ENCODE data around the gene ZNF830. TPM values are rescaled to one million over a fixed set of nuclear protein-coding genes. Genes with fewer than 3 reads are reported as not detected.
"Not testable (repeated sequence)": the region's sequence is repeated elsewhere in the genome, so short reads cannot be mapped to it uniquely, and the experiment has no call there.

Gene ZNF830
- polyA plus RNA-seq, 3 donors from 2014 or later, result 12.2 to 29.4 (median 18.1) TPM

DNA sequence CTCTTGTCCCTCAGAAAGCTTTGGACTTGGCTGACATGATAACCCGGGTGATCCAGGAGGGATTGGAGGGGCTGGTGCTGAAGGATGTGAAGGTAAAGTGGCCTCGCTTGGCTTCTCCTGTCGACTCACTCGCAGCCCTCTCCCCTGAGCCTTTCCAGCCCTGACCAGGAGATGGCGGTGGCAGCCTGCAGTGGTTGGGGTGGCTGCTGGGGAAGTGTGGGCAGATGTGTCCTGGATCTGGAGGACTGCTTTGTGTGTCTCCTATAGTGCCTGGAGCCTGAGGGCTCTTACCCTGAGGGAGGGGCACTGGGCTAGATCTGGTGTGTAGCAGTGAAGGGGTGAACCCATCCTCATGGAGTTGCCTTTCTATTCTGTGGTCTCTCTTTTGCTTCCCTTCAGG lies 36.9 kb downstream of the ZNF830 start:
- peaks cover 0 to 33% (median 10%) of the 10 kb centered on the region in 3 donors for H3K36me3 Mint-ChIP-seq
- H3K9me3 Mint-ChIP-seq, result no peaks in the 10 kb centered on the region
- H3K27me3 Mint-ChIP-seq (ENCODE audit: low read depth in 3 of 3), result peaks cover 0 to 6% (median 5%) of the 10 kb centered on the region in 3 donors
- DNase-seq, result peak; percentile 69 to 77 (median 74)
- peaks cover 9 to 14% of the 10 kb centered on the region in 2 donors for H3K4me1 Mint-ChIP-seq
- H3K27ac Mint-ChIP-seq, result peak overlapping the region in 5 of 6 donors; percentile 43 to 90 (median 76)
- H3K4me3 Mint-ChIP-seq, result no peak overlapping the region

DNA sequence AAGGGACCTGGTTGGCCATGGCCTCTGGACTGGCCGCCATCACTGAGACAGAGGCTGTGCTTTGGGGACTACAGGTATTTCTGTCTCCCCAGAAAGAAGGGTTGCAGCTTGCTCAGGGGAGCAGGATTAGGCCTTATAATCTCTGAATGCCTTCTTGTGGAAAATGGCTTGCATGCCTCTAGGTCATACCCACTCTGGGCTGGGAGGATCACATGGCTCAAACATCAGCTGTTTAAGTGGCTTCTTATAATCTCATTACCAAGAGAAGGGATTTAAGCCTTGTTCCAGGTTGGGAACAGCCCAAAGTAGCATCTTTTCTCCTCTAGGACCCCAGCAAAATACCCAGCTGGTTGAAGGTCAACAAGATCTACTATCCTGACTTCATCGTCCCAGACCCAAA lies 38.1 kb downstream of the ZNF830 start:
- no peak for DNase-seq
- Mint-ChIP-seq H3K27me3 (ENCODE audit: low read depth in 3 of 3) (peaks cover 0 to 4% (median under 1%) of the 10 kb centered on the region in 3 donors), H3K36me3 (peaks cover 2 to 30% (median 5%) of the 10 kb centered on the region in 3 donors), H3K9me3 (no peaks in the 10 kb centered on the region), H3K4me3 (no peak overlapping the region), H3K27ac (peak overlapping the region in 1 of 6 donors; percentile 27), H3K4me1 (peaks cover 6 to 8% of the 10 kb centered on the region in 2 donors)

GRCh38 chr17:35000965-35001364 lies 39.6 kb downstream of the ZNF830 start:
- Mint-ChIP-seq H3K27ac (peak overlapping the region in 1 of 6 donors; percentile 84), H3K36me3 (peaks cover 5 to 27% (median 6%) of the 10 kb centered on the region in 3 donors)
- DNase-seq; H3K9me3 Mint-ChIP-seq; H3K4me3 Mint-ChIP-seq; H3K27me3 Mint-ChIP-seq (ENCODE audit: low read depth in 3 of 3); H3K4me1 Mint-ChIP-seq: not testable (repeated sequence)

- Mint-ChIP-seq H3K36me3 (peaks cover under 1 to 24% (median 6%) of the 10 kb centered on the region in 3 donors), H3K4me1 (peaks cover 6 to 8% of the 10 kb centered on the region in 2 donors), H3K4me3 (no peak overlapping the region), H3K9me3 (no peaks in the 10 kb centered on the region), H3K27me3 (ENCODE audit: low read depth in 3 of 3) (peaks cover 0 to 4% (median 0%) of the 10 kb centered on the region in 3 donors), H3K27ac (peak overlapping the region in 4 of 6 donors; percentile 2 to 82 (median 42))
- DNase-seq, result no peak
Observed at GRCh38 chr17:35001549-35001948, 40.2 kb downstream of the ZNF830 start.

DNA sequence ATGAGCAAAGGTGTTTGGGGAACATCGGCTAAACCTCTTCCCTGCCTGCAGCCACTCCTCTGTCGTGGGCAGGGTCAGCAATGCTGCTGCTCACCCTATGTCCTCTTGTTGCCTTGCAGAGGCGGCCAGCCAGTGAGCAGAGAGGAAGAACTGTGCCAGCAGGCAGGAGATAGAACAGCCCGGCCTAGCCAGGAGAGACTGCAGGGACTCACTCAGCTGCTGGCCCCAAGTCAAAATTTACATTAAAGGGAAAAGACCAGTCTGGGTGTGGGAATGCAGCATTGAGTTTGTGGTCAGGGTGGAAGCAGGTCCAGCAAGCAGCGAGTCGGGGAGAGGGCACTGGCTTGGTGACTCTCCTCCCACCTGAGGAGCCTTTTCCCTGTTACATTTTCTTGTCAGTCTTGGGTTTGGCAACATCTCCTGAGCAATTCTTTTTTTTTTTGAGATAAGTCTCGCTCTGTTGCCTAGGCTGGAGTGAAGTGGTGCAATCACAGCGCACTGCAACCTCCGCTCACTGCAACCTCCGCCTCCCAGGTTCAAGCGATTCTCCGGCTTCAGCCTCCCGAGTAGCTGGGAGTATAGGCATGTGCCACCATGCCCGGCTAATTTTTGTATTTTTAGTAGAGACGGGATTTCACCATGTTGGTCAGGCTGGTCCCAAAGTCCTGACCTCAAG lies 41.7 kb downstream of the ZNF830 start:
- Mint-ChIP-seq H3K27me3 (ENCODE audit: low read depth in 3 of 3) (peaks cover 2 to 7% (median 4%) of the 10 kb centered on the region in 3 donors), H3K4me1 (peaks cover 5 to 7% of the 10 kb centered on the region in 2 donors), H3K4me3 (no peak overlapping the region), H3K36me3 (peaks cover 0 to 30% (median 11%) of the 10 kb centered on the region in 3 donors), H3K9me3 (no peaks in the 10 kb centered on the region), H3K27ac (peak overlapping the region in 1 of 6 donors; percentile 13)
- DNase-seq, result no peak

GRCh38 chr17:35003778-35004177 lies 42.4 kb downstream of the ZNF830 start:
- H3K27me3 Mint-ChIP-seq (ENCODE audit: low read depth in 3 of 3), result peaks cover 2 to 5% (median 4%) of the 10 kb centered on the region in 3 donors
- H3K36me3 Mint-ChIP-seq, result peaks cover 0 to 30% (median 11%) of the 10 kb centered on the region in 3 donors
- H3K4me3 Mint-ChIP-seq, result no peak overlapping the region
- H3K9me3 Mint-ChIP-seq, result no peaks in the 10 kb centered on the region
- H3K4me1 Mint-ChIP-seq, result no peaks in the 10 kb centered on the region
- DNase-seq, result no peak
- H3K27ac Mint-ChIP-seq, result peak overlapping the region in 3 of 6 donors; percentile 60 to 85 (median 78)

GRCh38 chr17:35006345-35006744 lies 45.0 kb downstream of the ZNF830 start:
- no peaks in the 10 kb centered on the region for H3K9me3 Mint-ChIP-seq
- H3K36me3 Mint-ChIP-seq, result peaks cover 2 to 30% (median 19%) of the 10 kb centered on the region in 3 donors
- H3K4me1 Mint-ChIP-seq, result no peaks in the 10 kb centered on the region
- no peak for DNase-seq
- peaks cover 2 to 7% (median 4%) of the 10 kb centered on the region in 3 donors for H3K27me3 Mint-ChIP-seq (ENCODE audit: low read depth in 3 of 3)
- no peak overlapping the region for H3K4me3 Mint-ChIP-seq
- H3K27ac Mint-ChIP-seq, result peak overlapping the region in 3 of 6 donors; percentile 12 to 44 (median 43)

DNA sequence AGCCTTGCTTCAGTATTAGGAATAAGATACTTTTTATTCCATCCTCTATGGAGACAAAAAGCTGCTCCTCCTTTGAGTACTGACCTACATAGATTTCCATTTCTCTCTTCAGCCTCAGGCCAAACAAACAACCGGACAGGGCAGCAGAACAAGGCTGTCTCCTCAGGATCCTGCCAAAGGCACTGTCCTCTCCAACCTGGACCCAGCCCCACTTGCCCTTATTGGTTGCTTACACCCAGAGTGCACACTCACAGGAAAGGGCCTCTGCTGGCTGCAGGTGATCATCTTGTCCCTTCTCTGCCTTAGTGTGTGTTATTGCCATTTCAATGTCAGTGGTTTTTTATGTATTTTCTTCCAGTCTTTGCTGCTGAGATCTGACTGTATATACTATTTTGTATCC lies 45.6 kb downstream of the ZNF830 start:
- H3K27me3 Mint-ChIP-seq (ENCODE audit: low read depth in 3 of 3), result peaks cover 2 to 7% (median 4%) of the 10 kb centered on the region in 3 donors
- peak overlapping the region; percentile 48 to 88 (median 62) for H3K27ac Mint-ChIP-seq
- H3K9me3 Mint-ChIP-seq, result no peaks in the 10 kb centered on the region
- H3K4me1 Mint-ChIP-seq, result no peaks in the 10 kb centered on the region
- H3K4me3 Mint-ChIP-seq, result no peak overlapping the region
- peaks cover 8 to 29% (median 19%) of the 10 kb centered on the region in 3 donors for H3K36me3 Mint-ChIP-seq
- DNase-seq, result no peak

DNA sequence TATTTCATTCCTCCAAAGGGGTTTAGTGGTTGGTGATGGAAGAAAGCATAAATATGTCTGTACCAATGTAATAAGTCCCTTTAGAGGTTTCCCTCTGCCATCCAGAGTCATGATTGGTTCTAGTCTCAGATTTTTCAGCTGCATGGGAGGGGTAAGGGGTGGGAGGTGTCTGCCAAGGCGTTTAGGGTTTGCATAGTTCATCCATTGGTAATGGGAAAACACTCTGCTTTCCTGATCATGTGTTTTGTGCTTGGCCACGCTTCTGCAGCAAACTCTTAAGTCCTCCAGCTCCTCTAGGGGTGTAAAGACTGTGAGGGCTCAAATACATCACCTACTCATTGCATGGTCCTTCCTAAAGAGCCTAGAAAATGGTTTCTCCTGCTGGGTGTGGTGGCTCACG lies 48.8 kb downstream of the ZNF830 start:
- Mint-ChIP-seq H3K27me3 (ENCODE audit: low read depth in 3 of 3) (peaks cover 2 to 7% (median 4%) of the 10 kb centered on the region in 3 donors), H3K36me3 (peaks cover 8 to 27% (median 20%) of the 10 kb centered on the region in 3 donors), H3K27ac (peak overlapping the region in 2 of 6 donors; percentile 9 to 60)

GRCh38 chr17:35011671-35012216 lies 50.4 kb downstream of the ZNF830 start:
- DNase-seq, result no peak
- H3K27ac Mint-ChIP-seq, result peak overlapping the region in 3 of 6 donors; percentile 20 to 62 (median 45)
- peaks cover 12 to 39% (median 27%) of the 10 kb centered on the region in 3 donors for H3K36me3 Mint-ChIP-seq
- H3K4me3 Mint-ChIP-seq, result no peak overlapping the region
- no peaks in the 10 kb centered on the region for H3K4me1 Mint-ChIP-seq
- no peaks in the 10 kb centered on the region for H3K9me3 Mint-ChIP-seq
- H3K27me3 Mint-ChIP-seq (ENCODE audit: low read depth in 3 of 3), result peaks cover 2 to 7% (median 4%) of the 10 kb centered on the region in 3 donors

More for the DNA sequence above, 48.8 kb downstream of the ZNF830 start:
- H3K9me3 Mint-ChIP-seq, result no peaks in the 10 kb centered on the region
- H3K4me3 Mint-ChIP-seq, result no peak overlapping the region
- no peaks in the 10 kb centered on the region for H3K4me1 Mint-ChIP-seq
- DNase-seq, result no peak

Other genes starting within 250 kb of the ZNF830 start
- 1 to 10 TPM in 2 of 3 donors, not detected in 1; 1.4 to 2.7 TPM for gene CCT6B, start 80 bp upstream of the ZNF830 start, polyA plus RNA-seq
- 10 to 100 TPM in 2 of 3 donors, 1 to 10 TPM in 1; 8.6 to 24.5 (median 13.4) TPM for gene LIG3, start 19.0 kb downstream of the ZNF830 start, polyA plus RNA-seq
- 10 to 100 TPM; 24.0 to 45.4 (median 34.0) TPM for gene RFFL, start 102.2 kb downstream of the ZNF830 start, polyA plus RNA-seq
- gene RAD51D, start 158.3 kb downstream of the ZNF830 start, polyA plus RNA-seq, result 10 to 100 TPM; 11.0 to 17.8 (median 13.8) TPM
- gene FNDC8, start 160.1 kb downstream of the ZNF830 start, polyA plus RNA-seq, result not detected
- 1 to 10 TPM; 2.1 to 4.7 (median 3.3) TPM for gene NLE1, start 180.8 kb downstream of the ZNF830 start, polyA plus RNA-seq
- 1 to 10 TPM in 1 of 3 donors, under 1 TPM in 1, not detected in 1; 0.41 to 1.0 TPM for gene UNC45B, start 186.3 kb downstream of the ZNF830 start, polyA plus RNA-seq
- not detected for gene SLC35G3, start 232.9 kb downstream of the ZNF830 start, polyA plus RNA-seq

All from immature natural killer cell (primary cell).